Urinary bladder (tissue), 4 donors: ENCODE measurements around the gene BLOC1S3. TPM values are rescaled to one million over a fixed set of nuclear protein-coding genes. Genes with fewer than 3 reads are reported as not detected.

Source experiments
- DNase-seq: peaks from one replicate; pipeline ENCODE4 v3.0.0-alpha.2; 2015; ENCODE audit errors: extremely low spot score
- H3K27ac ChIP-seq: one replicate; pipeline ENCODE4 v1.5.1; 2013; ENCODE audit warnings: low read depth, mild to moderate bottlenecking, moderate library complexity
- H3K36me3 ChIP-seq: one replicate; pipeline ENCODE4 v1.6.1; 2013; ENCODE audit warnings: mild to moderate bottlenecking, moderate library complexity; ENCODE audit not compliant: insufficient read depth
- H3K4me1 ChIP-seq: one replicate; pipeline ENCODE4 v1.6.1; 2013; ENCODE audit warnings: mild to moderate bottlenecking, moderate library complexity; ENCODE audit not compliant: insufficient read depth
- H3K4me3 ChIP-seq: one replicate; pipeline ENCODE4 v1.5.1; 2013; ENCODE audit warnings: low read depth, low read length
- WGBS: extraction: QIAGEN DNeasy Blood & Tissue Kit; methylation state at CpG from one replicate; pipeline ENCODE4 v1.1.7; 2013; 5-methylcytosine and 5-hydroxymethylcytosine counted together
- polyA plus RNA-seq: library from polyadenylated mRNA; stranded (reverse); fragments of 200-250 nt; gene quantifications from one replicate; pipeline ENCODE4 v1.2.3, GENCODE V29; 2013
- total RNA-seq: library from RNA; depleted of rRNA; stranded (reverse); fragments of >200 nt; gene quantifications from one replicate; pipeline ENCODE4 v1.2.3, GENCODE V29; 2014
- donor health status: healthy with polysubstance abuse.
- donor health status: healthy.

BLOC1S3 gene, protein sequence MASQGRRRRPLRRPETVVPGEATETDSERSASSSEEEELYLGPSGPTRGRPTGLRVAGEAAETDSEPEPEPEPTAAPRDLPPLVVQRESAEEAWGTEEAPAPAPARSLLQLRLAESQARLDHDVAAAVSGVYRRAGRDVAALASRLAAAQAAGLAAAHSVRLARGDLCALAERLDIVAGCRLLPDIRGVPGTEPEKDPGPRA
- total RNA-seq (3.9 TPM), polyA plus RNA-seq (9.3 TPM)

GRCh38 chr19:45178262-45179071 lies at the start of gene BLOC1S3:
Gene BLOC1S3, plus strand, starts transcription at chr19:45178784. Its CDS starts 513 bp downstream, at chr19:45179297.
- H3K36me3 ChIP-seq, result no peaks in the 10 kb centered on the region
- WGBS, result under 1% methylated on average over 51 of the region's 51 CpGs
- peaks cover 1% of the 10 kb centered on the region for H3K4me1 ChIP-seq
- peak; percentile 100 for DNase-seq
- peak within 1 kb of the TSS; percentile 89 for H3K27ac ChIP-seq
- peak within 1 kb of the TSS; percentile 71 for H3K4me3 ChIP-seq

DNA sequence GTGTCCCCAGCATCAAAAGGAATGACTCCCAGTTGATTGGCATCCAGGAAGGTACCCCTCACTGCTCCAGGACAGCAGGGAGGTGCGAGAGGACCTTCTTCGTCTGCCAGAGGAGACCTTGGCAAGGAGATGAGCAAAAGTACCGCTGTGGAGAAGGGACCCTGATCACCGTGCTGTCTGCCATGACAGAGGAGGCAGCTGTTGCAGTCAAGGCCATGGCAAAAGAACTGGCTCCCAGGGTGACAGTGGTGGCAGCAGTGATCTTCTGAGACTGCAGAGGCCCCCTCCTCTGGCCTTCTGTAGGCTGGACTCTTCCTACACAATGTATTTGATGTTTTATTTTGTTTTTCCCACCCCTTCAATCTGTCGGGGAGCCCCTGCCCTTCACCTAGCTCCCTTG lies 49.8 kb upstream of the BLOC1S3 start:
- no peak for DNase-seq
- Histone ChIP-seq H3K36me3 (no peaks in the 10 kb centered on the region), H3K4me3 (no peak overlapping the region), H3K4me1 (no peaks in the 10 kb centered on the region), H3K27ac (no peak overlapping the region)
- WGBS, result 93% methylated on average over 5 of the region's 5 CpGs

DNA sequence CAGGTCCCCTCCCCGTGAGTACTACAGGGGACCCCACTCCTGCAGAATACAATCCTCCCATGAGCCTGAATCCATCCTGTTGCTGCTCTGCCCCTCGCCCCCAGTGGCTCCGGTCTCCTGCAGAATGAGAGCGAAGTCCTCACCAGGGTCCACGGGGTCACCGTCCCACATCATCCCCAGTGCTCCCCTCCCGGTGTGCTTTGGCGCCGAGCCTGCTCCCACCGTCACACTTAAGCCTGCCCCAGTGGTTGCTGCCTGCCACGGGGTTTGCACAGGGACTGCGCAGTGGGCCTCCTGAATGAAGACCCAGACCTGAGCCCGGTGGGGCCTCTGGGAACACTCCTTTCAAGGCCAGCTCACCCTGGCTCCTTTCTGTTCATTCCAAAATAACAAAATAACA lies 48.3 kb upstream of the BLOC1S3 start:
- H3K36me3 ChIP-seq, result no peaks in the 10 kb centered on the region
- 87% methylated on average over 13 of the region's 13 CpGs for WGBS
- H3K4me1 ChIP-seq, result no peaks in the 10 kb centered on the region
- no peak overlapping the region for H3K4me3 ChIP-seq
- DNase-seq, result no peak
- H3K27ac ChIP-seq, result no peak overlapping the region

DNA sequence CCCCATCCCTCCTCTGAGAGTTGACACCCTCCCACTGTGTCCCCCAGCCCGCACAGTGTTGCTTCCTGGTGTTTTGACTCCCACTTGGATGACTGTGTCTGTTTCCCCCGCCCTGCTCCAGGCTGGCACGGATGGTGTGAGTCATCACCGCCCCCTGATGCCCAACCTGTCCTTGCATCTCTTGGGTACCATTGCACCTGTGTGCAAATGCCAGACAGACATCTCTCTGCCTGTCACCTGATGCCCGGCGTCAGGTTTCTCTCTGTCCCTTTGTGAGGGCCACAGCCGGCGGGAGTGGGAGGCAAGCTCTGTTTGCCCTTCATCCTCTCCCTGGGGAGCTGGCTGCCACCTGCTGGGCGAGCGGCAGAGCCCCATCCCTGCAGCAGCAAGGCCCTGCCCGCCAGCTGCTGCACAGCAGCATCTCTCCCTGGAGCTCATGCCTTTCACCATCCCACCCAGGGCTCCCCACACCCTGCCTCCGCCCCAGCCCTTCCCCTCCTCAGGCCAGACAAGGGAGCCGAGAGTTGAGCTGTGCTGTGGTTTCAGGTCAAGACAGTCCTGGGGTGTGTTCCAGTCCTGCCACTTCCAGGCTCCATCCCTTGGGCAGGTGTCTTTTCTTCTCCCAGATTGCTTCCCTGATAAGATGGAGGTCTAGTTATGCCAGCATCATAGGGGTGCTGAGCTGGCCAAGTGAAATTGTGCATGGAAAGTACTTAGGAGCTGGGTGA lies 47.5 kb upstream of the BLOC1S3 start:
- H3K4me3 ChIP-seq, result no peak overlapping the region
- no peaks in the 10 kb centered on the region for H3K36me3 ChIP-seq
- 69% methylated on average over 13 of the region's 13 CpGs for WGBS
- DNase-seq, result no peak
- no peaks in the 10 kb centered on the region for H3K4me1 ChIP-seq
- H3K27ac ChIP-seq, result no peak overlapping the region

GRCh38 chr19:45133661-45134060 lies 44.9 kb upstream of the BLOC1S3 start:
- H3K4me1 ChIP-seq, result no peaks in the 10 kb centered on the region
- H3K36me3 ChIP-seq, result no peaks in the 10 kb centered on the region
- no peak overlapping the region for H3K27ac ChIP-seq
- DNase-seq, result no peak
- 87% methylated on average over 8 of the region's 8 CpGs for WGBS
- no peak overlapping the region for H3K4me3 ChIP-seq

DNA sequence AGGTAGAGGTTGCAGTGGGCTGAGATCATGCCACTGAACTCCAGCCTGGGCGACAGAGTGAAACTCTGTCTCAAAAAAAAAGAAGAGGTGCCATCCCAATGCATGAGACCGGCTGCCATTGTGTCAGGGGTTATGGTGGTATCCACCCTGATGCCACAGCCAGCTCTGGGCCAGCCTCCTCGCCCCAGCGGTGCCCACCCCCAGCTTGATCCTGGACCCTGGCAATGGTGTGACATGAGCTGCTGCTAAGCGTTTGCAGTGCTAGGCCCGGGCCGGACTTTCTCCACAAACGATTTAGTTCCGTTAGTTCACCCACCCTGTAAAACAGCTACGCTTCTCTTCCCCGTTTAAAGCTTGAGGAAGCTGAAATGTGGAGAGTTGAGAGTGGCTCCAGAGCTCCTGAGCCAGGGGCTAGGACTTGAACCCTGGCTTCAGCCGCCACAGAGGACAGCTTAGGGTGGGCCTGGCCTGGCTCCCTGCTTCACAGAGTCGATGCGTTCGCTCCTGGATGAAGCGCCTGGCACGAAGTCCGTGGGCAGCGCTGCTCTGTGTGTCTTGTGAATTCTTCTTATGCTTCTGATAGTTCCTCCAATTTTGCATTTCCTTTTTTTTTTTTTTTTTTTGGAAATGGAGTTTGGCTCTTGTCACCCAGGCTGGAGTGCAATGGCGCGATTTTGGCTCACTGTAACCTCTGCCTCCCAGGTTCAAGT lies 43.3 kb upstream of the BLOC1S3 start:
- Histone ChIP-seq H3K4me1 (no peaks in the 10 kb centered on the region), H3K27ac (no peak overlapping the region), H3K4me3 (no peak overlapping the region), H3K36me3 (peaks cover 1% of the 10 kb centered on the region)
- WGBS, result 95% methylated on average over 21 of the region's 21 CpGs
- no peak for DNase-seq

GRCh38 chr19:45136507-45137178 lies 41.9 kb upstream of the BLOC1S3 start:
- Histone ChIP-seq H3K4me1 (no peaks in the 10 kb centered on the region), H3K27ac (no peak overlapping the region), H3K36me3 (peaks cover 1% of the 10 kb centered on the region), H3K4me3 (no peak overlapping the region)
- DNase-seq, result no peak
- WGBS, result 74% methylated on average over 12 of the region's 12 CpGs

- WGBS, result 75% methylated on average over 17 of the region's 17 CpGs
- H3K4me3 ChIP-seq, result no peak overlapping the region
- H3K4me1 ChIP-seq, result no peaks in the 10 kb centered on the region
- DNase-seq, result no peak
- peaks cover 1% of the 10 kb centered on the region for H3K36me3 ChIP-seq
- no peak overlapping the region for H3K27ac ChIP-seq
Observed at GRCh38 chr19:45137179-45137761, 41.3 kb upstream of the BLOC1S3 start.

DNA sequence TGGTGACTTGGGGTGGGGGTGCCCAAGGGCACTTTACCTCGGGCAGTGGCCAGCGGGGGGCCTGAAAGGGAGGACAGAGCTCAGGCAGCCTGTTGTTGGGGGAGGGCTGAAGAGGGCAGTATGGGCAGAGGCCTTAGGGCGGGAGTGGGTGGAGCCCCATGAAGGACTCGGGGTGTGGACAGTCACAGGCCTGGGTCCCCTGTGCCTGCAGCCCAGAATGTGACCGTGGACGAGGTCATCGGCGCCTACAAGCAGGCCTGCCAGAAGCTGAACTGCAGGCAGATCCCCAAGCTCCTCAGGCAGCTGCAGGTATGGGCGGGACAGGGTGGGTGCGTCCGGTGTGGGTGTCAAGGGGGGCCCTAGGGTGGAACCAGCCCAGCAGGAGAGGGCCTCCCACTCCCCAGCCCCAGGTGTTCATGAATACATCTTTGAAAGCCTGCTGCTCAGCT lies 40.3 kb upstream of the BLOC1S3 start:
- Histone ChIP-seq H3K36me3 (peaks cover 3% of the 10 kb centered on the region), H3K4me1 (no peaks in the 10 kb centered on the region), H3K27ac (no peak overlapping the region), H3K4me3 (no peak overlapping the region)
- no peak for DNase-seq
- WGBS, result 84% methylated on average over 11 of the region's 11 CpGs

DNA sequence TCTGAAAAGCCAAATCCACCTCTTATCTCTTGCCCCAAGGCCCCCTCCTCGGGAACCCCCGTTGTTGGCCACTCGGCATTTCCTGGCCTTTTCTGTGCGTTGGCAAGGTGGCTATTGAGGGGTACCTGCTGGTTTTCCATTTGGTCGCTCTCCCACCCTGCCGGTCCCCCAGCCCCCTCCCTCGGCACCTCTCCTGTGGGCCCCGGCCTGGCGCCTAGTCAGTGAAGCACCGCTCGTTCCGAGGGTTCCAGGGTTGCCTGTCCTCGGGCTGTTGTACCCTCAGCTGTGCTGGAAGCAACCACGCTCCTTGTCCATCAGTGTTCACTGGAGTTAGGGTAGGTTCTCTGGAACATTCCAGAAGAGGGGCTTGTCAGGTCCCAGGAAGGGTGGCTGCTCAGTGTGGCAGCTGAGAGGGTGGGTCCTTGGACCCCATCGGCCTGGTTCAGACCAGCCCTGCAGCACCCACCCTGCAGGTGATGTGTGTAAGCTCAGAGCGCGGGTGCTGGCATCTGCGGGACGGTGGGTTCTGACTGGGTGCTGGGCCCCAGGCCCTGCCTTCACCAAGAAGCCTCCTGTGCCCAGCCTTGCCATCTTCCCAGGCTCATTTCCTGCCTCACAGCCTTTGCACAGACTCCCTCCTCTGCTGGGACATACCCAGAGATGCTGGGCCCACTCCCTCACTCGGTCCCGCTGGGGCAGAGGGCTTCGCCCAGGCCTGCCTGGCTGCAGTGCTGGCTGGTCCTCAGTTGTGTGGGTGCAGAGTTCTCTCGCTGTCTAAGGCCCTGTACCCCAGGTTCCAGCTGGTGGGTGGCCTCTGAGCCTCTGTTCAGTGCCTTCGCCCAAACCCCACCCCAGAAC lies 39.1 kb upstream of the BLOC1S3 start:
- no peak for DNase-seq
- Histone ChIP-seq H3K4me1 (no peaks in the 10 kb centered on the region), H3K27ac (no peak overlapping the region), H3K36me3 (peaks cover 3% of the 10 kb centered on the region), H3K4me3 (no peak overlapping the region)
- 96% methylated on average over 24 of the region's 24 CpGs for WGBS

DNA sequence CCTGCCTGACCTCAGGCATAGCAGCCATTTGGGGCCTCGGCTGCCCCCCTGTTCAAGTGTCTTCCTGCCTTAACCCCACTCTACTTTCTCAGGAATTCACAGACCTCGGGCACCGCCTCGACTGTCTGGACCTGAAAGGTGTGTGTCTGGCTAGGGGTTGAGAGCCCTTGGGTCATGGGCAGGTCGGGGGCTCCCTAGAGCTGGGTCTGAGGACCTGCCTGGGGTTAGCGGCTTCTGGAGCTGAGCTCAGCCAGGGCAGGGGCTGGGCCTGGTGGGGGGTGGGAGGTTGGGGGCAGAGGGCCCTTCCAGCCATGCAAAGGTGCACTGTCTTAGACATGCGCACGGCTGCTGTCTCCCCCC lies 38.5 kb upstream of the BLOC1S3 start:
- no peak for DNase-seq
- Histone ChIP-seq H3K27ac (no peak overlapping the region), H3K36me3 (peaks cover 3% of the 10 kb centered on the region), H3K4me1 (no peaks in the 10 kb centered on the region), H3K4me3 (no peak overlapping the region)
- WGBS, result 88% methylated on average over 8 of the region's 8 CpGs

GRCh38 chr19:45140533-45140932 lies 38.1 kb upstream of the BLOC1S3 start:
- DNase-seq, result no peak
- H3K27ac ChIP-seq, result no peak overlapping the region
- WGBS, result 94% methylated on average over 11 of the region's 11 CpGs
- H3K4me3 ChIP-seq, result no peak overlapping the region
- peaks cover 3% of the 10 kb centered on the region for H3K36me3 ChIP-seq
- H3K4me1 ChIP-seq, result no peaks in the 10 kb centered on the region
